ENCODE measurements around the gene DYNC2LI1.

- TF ChIP-seq POLR2A (IDR thresholded peaks at IDR 0.05) (no peak), EP300 (IDR thresholded peaks at IDR 0.05) (no peak)
- TF ChIP-seq, protein P1, sequence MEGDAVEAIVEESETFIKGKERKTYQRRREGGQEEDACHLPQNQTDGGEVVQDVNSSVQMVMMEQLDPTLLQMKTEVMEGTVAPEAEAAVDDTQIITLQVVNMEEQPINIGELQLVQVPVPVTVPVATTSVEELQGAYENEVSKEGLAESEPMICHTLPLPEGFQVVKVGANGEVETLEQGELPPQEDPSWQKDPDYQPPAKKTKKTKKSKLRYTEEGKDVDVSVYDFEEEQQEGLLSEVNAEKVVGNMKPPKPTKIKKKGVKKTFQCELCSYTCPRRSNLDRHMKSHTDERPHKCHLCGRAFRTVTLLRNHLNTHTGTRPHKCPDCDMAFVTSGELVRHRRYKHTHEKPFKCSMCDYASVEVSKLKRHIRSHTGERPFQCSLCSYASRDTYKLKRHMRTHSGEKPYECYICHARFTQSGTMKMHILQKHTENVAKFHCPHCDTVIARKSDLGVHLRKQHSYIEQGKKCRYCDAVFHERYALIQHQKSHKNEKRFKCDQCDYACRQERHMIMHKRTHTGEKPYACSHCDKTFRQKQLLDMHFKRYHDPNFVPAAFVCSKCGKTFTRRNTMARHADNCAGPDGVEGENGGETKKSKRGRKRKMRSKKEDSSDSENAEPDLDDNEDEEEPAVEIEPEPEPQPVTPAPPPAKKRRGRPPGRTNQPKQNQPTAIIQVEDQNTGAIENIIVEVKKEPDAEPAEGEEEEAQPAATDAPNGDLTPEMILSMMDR (IDR thresholded peaks at IDR 0.05), result no peak
Observed at GRCh38 chr2:43751476-43751990, 22.3 kb upstream of the DYNC2LI1 start.
